VCaP (cell line): Measurements from ENCODE around the gene PM20D2.
A peak's percentile ranks its signal among the peaks of the same experiment; 100 is the strongest.

Experiments
- H3K27ac ChIP-seq: fragments of 450-650 bp; 2 replicates; pipeline ENCODE4 v1.5.1; 2017
- CTCF ChIP-seq: fragments of 450-650 bp; conservative IDR thresholded peaks from 2 replicates; pipeline ENCODE4 v1.5.1; 2017; ENCODE audit warnings: mild to moderate bottlenecking, moderate library complexity

Gene PM20D2

GRCh38 chr6:89145091-89145955 is 532 bp upstream of the PM20D2 start:
- no peak for TF ChIP-seq CTCF
- H3K27ac ChIP-seq: peak overlapping the region; percentile 97

- peak overlapping the region; percentile 97 for H3K27ac ChIP-seq
- no peak for TF ChIP-seq CTCF
These were observed 1.2 kb downstream of the PM20D2 start for GRCh38 chr6:89146718-89147700.

- TF ChIP-seq CTCF: no peak
- H3K27ac ChIP-seq: peak overlapping the region; percentile 97
These were observed 2.3 kb downstream of the PM20D2 start for GRCh38 chr6:89148016-89148750.

GRCh38 chr6:89154131-89154530 is 8.3 kb downstream of the PM20D2 start:
- no peak for TF ChIP-seq CTCF
- no peak overlapping the region for H3K27ac ChIP-seq

- H3K27ac ChIP-seq: no peak overlapping the region
- TF ChIP-seq CTCF: no peak
These were observed 14.7 kb downstream of the PM20D2 start for GRCh38 chr6:89160331-89161092.

GRCh38 chr6:89161326-89162046 is 15.6 kb downstream of the PM20D2 start:
- no peak for TF ChIP-seq CTCF
- H3K27ac ChIP-seq: no peak overlapping the region
